HEK293T (cell line): Measurements from ENCODE around the gene GLRA3.

Experiments used
- CTCF ChIA-PET: fragments of 350-600 bp; formaldehyde crosslinking; extraction: SDS; loops from one replicate; lab custom pipeline; 2021; ENCODE audit warnings: antibody characterized with exemption, inconsistent platforms; lab: Yijun Ruan, JAX
- POLR2A ChIA-PET: fragments of 350-600 bp; formaldehyde crosslinking; extraction: SDS; loops from one replicate; lab custom pipeline; 2020; ENCODE audit warnings: antibody characterized with exemption, inconsistent platforms; lab: Yijun Ruan, JAX
- DNase-seq: peaks from one replicate; pipeline ENCODE4 v3.0.0; 2012; ENCODE audit warnings: mixed read lengths; ENCODE audit errors: extremely low spot score
- ARNT ChIP-seq: fragments of 450-650 bp; IDR thresholded peaks from 2 replicates; pipeline ENCODE4 v1.6.1; 2017; ENCODE audit warnings: mild to moderate bottlenecking
- BHLHE40 ChIP-seq: fragments of 450-650 bp; IDR thresholded peaks from 2 replicates; pipeline ENCODE4 v1.6.1; 2016; ENCODE audit warnings: mild to moderate bottlenecking, moderate library complexity, borderline replicate concordance
- CTBP1 ChIP-seq: fragments of 450-650 bp; IDR thresholded peaks from 2 replicates; pipeline ENCODE4 v1.6.1; 2016; ENCODE audit warnings: borderline replicate concordance
- ELF4 ChIP-seq: fragments of 450-650 bp; IDR thresholded peaks from 2 replicates; pipeline ENCODE4 v1.6.1; 2017; ENCODE audit warnings: antibody characterized with exemption
- FOXA1 ChIP-seq: fragments of 450-650 bp; IDR thresholded peaks from 2 replicates; pipeline ENCODE4 v1.6.1; 2016; ENCODE audit warnings: mild to moderate bottlenecking
- FOXK2 ChIP-seq: fragments of 450-650 bp; IDR thresholded peaks from 2 replicates; pipeline ENCODE4 v1.6.1; 2016; ENCODE audit warnings: mild to moderate bottlenecking
- FOXM1 ChIP-seq: fragments of 450-650 bp; IDR thresholded peaks from 2 replicates; pipeline ENCODE4 v1.6.1; 2017; ENCODE audit warnings: mild to moderate bottlenecking, borderline replicate concordance
- HDGF ChIP-seq: fragments of 450-650 bp; IDR thresholded peaks from 2 replicates; pipeline ENCODE4 v1.6.1; 2017; ENCODE audit warnings: antibody characterized with exemption, borderline replicate concordance
- L3MBTL2 ChIP-seq: fragments of 450-650 bp; conservative IDR thresholded peaks from 2 replicates; pipeline ENCODE4 v1.6.1; 2016; ENCODE audit warnings: mild to moderate bottlenecking
- LEF1 ChIP-seq: fragments of 450-650 bp; IDR thresholded peaks from 2 replicates; pipeline ENCODE4 v1.6.1; 2017; ENCODE audit warnings: mild to moderate bottlenecking, borderline replicate concordance
- NFRKB ChIP-seq: fragments of 450-650 bp; IDR thresholded peaks from 2 replicates; pipeline ENCODE4 v1.6.1; 2016; ENCODE audit warnings: mild to moderate bottlenecking, moderate library complexity
- PKNOX1 ChIP-seq: fragments of 450-650 bp; IDR thresholded peaks from 2 replicates; pipeline ENCODE4 v1.6.1; 2016
- SP1 ChIP-seq: fragments of 450-650 bp; IDR thresholded peaks from 2 replicates; pipeline ENCODE4 v1.6.1; 2017
- SUZ12 ChIP-seq: fragments of 450-650 bp; IDR thresholded peaks from 2 replicates; pipeline ENCODE4 v1.6.1; 2016; ENCODE audit warnings: mild to moderate bottlenecking
- TARDBP ChIP-seq: fragments of 450-650 bp; IDR thresholded peaks from 2 replicates; pipeline ENCODE4 v1.6.1; 2016
- ZNF384 ChIP-seq: fragments of 450-650 bp; IDR thresholded peaks from 2 replicates; pipeline ENCODE4 v1.6.1; 2016

GLRA3 gene

DNA sequence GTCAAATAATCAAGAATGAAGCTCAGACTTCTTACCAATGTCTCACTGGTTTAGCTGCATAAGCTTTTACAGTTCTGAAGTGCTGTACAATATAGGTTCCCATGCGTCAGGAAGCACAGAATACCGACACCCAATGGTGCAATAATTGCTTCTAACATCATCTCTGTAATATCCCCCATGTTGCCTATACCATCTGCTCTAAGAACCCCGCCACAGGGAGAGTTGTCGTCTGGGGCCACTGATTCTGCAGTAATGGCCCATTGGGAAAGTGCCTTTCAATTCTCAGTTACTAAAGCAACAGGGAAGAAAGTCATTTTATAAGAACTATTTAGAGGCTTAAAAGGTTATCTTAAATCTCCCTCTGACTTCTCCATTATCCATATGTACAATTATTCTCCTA lies 94.9 kb downstream of the GLRA3 start:
- TF ChIP-seq ZNF384, result no peak
- TF ChIP-seq BHLHE40, result no peak
- no peak for TF ChIP-seq LEF1
- TF ChIP-seq PKNOX1, result no peak
- TF ChIP-seq SP1, result no peak
- ChIA-PET CTCF (no interaction called here), POLR2A (no interaction called here)
- DNase-seq, result no peak

GRCh38 chr4:174717828-174718227 lies 111.2 kb downstream of the GLRA3 start:
- DNase-seq, result no peak
- POLR2A ChIA-PET, result no interaction called here
- no peak for TF ChIP-seq LEF1
- CTCF ChIA-PET, result no interaction called here

- POLR2A ChIA-PET, result no interaction called here
Observed at GRCh38 chr4:174716986-174717770, 111.9 kb downstream of the GLRA3 start.

GRCh38 chr4:174714393-174715211 lies 114.4 kb downstream of the GLRA3 start:
- CTCF ChIA-PET, result interaction anchor here (0.7 to 1.3 kb wide), 5 partner anchors 12 to 1821 kb away, joined by 3 to 7 read pairs (median 3); no protein-coding TSS in a partner anchor
- POLR2A ChIA-PET, result no interaction called here
- DNase-seq, result peak; percentile 61
- TF ChIP-seq PKNOX1, result peak; percentile 15
- TF ChIP-seq HDGF, result no peak

More at GRCh38 chr4:174716986-174717770, 111.9 kb downstream of the GLRA3 start:
- DNase-seq, result no peak
- no peak for TF ChIP-seq ELF4
- peak; percentile 42; the same call in 1 of the 2 replicates for TF ChIP-seq ZNF384
- no peak for TF ChIP-seq SUZ12
- TF ChIP-seq BHLHE40, result no peak
- TF ChIP-seq SP1, result no peak
- no peak for TF ChIP-seq CTBP1
- peak; percentile 94 for TF ChIP-seq PKNOX1
- TF ChIP-seq ARNT, result 0 out of 2 replicates have a peak, but pooled peaks have one; percentile 25
- CTCF ChIA-PET, result interaction anchor here (0.7 kb wide), 1 partner anchor 1311 kb away, joined by 3 read pairs; no protein-coding TSS in a partner anchor

DNA sequence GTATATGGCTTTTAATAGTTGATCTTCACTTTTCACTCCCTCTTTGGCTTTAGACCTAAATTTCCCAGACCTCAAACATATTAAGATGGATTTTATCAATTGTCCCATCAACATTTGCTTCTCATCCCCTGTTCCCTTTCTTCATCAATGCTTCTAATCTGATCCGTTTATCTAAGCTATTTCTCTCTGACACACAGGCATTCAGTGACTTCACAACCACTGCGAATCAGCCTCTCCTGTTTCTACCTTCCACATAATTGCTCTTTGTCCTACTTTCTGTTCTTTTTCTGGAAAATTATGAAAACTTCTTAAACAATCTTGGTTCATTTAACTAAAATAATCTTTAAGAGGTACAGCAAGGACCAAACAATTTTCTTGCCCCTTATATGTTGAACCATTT lies 115.2 kb downstream of the GLRA3 start:
- CTCF ChIA-PET, result interaction anchor here (0.6 to 1.3 kb wide), 4 partner anchors 11 to 363 kb away, joined by 3 to 7 read pairs (median 4); no protein-coding TSS in a partner anchor
- POLR2A ChIA-PET, result no interaction called here
- no peak for DNase-seq
- no peak for TF ChIP-seq ZNF384
- TF ChIP-seq BHLHE40, result no peak
- TF ChIP-seq LEF1, result no peak
- no peak for TF ChIP-seq ELF4

GRCh38 chr4:174713181-174713580 lies 115.9 kb downstream of the GLRA3 start:
- TF ChIP-seq SUZ12 (no peak), ARNT (no peak), SP1 (no peak), FOXK2 (no peak), ZNF384 (no peak), PKNOX1 (no peak), L3MBTL2 (no peak), HDGF (no peak), FOXA1 (no peak), LEF1 (no peak), CTBP1 (no peak), ELF4 (no peak), FOXM1 (no peak), NFRKB (no peak), TARDBP (no peak)
- DNase-seq, result no peak
- ChIA-PET POLR2A (no interaction called here), CTCF (interaction anchor here (0.6 to 1.3 kb wide), 2 partner anchors 13 to 362 kb away, joined by 3 to 4 read pairs; no protein-coding TSS in a partner anchor)
